Measurements from ENCODE around the gene CADPS.

The CADPS gene

GRCh38 chr3:62534326-62534725 lies 340.9 kb downstream of the CADPS start:
- Histone ChIP-seq H3K4me3 (ENCODE audit: low read depth, low read length) (no peak overlapping the region), H3K36me3 (peaks cover 20% of the 10 kb centered on the region), H3K27me3 (ENCODE audit: insufficient read depth, low read depth, severe bottlenecking) (no peaks in the 10 kb centered on the region), H3K27ac (no peak overlapping the region), H3K9me3 (ENCODE audit: severe bottlenecking) (no peaks in the 10 kb centered on the region)
- DNase-seq = no peak
- no peak for TF ChIP-seq CTCF (IDR thresholded peaks at IDR 0.05; ENCODE audit: low read depth, low read length)

GRCh38 chr3:62532796-62533195 lies 342.4 kb downstream of the CADPS start:
- no peak for TF ChIP-seq CTCF (IDR thresholded peaks at IDR 0.05; ENCODE audit: low read depth, low read length)

GRCh38 chr3:62531981-62532380 lies 343.2 kb downstream of the CADPS start:
- no peak overlapping the region for H3K27ac ChIP-seq
- no peaks in the 10 kb centered on the region for H3K27me3 ChIP-seq (ENCODE audit: insufficient read depth, low read depth, severe bottlenecking)
- H3K9me3 ChIP-seq (ENCODE audit: severe bottlenecking) = no peaks in the 10 kb centered on the region
- TF ChIP-seq CTCF (IDR thresholded peaks at IDR 0.05; ENCODE audit: low read depth, low read length) = no peak
- H3K4me3 ChIP-seq (ENCODE audit: low read depth, low read length) = no peak overlapping the region
- no peak for DNase-seq
- H3K36me3 ChIP-seq = peaks cover 22% of the 10 kb centered on the region

More at GRCh38 chr3:62532796-62533195, 342.4 kb downstream of the CADPS start:
- Histone ChIP-seq H3K27ac (no peak overlapping the region), H3K27me3 (ENCODE audit: insufficient read depth, low read depth, severe bottlenecking) (no peaks in the 10 kb centered on the region), H3K4me3 (ENCODE audit: low read depth, low read length) (no peak overlapping the region), H3K36me3 (peaks cover 22% of the 10 kb centered on the region), H3K9me3 (ENCODE audit: severe bottlenecking) (no peaks in the 10 kb centered on the region)
- DNase-seq = no peak

GRCh38 chr3:62531493-62531892 lies 343.7 kb downstream of the CADPS start:
- H3K4me3 ChIP-seq (ENCODE audit: low read depth, low read length) = no peak overlapping the region
- no peaks in the 10 kb centered on the region for H3K27me3 ChIP-seq (ENCODE audit: insufficient read depth, low read depth, severe bottlenecking)
- no peak overlapping the region for H3K27ac ChIP-seq
- TF ChIP-seq CTCF (IDR thresholded peaks at IDR 0.05; ENCODE audit: low read depth, low read length) = no peak
- no peaks in the 10 kb centered on the region for H3K9me3 ChIP-seq (ENCODE audit: severe bottlenecking)
- DNase-seq = no peak
- H3K36me3 ChIP-seq = peaks cover 22% of the 10 kb centered on the region

- no peak for DNase-seq
- no peak for TF ChIP-seq CTCF (IDR thresholded peaks at IDR 0.05; ENCODE audit: low read depth, low read length)
- H3K27ac ChIP-seq = no peak overlapping the region
- H3K4me3 ChIP-seq (ENCODE audit: low read depth, low read length) = no peak overlapping the region
- H3K9me3 ChIP-seq (ENCODE audit: severe bottlenecking) = no peaks in the 10 kb centered on the region
- H3K36me3 ChIP-seq = peaks cover 22% of the 10 kb centered on the region
- H3K27me3 ChIP-seq (ENCODE audit: insufficient read depth, low read depth, severe bottlenecking) = no peaks in the 10 kb centered on the region
These were observed 346.0 kb downstream of the CADPS start for GRCh38 chr3:62529230-62529629.

- TF ChIP-seq CTCF (IDR thresholded peaks at IDR 0.05; ENCODE audit: low read depth, low read length) = no peak
- H3K36me3 ChIP-seq = peaks cover 13% of the 10 kb centered on the region
- no peak overlapping the region for H3K27ac ChIP-seq
- no peak for DNase-seq
- H3K27me3 ChIP-seq (ENCODE audit: insufficient read depth, low read depth, severe bottlenecking) = no peaks in the 10 kb centered on the region
- no peaks in the 10 kb centered on the region for H3K9me3 ChIP-seq (ENCODE audit: severe bottlenecking)
- H3K4me3 ChIP-seq (ENCODE audit: low read depth, low read length) = no peak overlapping the region
These were observed 347.7 kb downstream of the CADPS start for GRCh38 chr3:62527474-62527873.

Data from WERI-Rb-1 (cell line).